ENCODE results near the gene FKBP4. TPM values are rescaled to one million over a fixed set of nuclear protein-coding genes. Genes with fewer than 3 reads are reported as not detected.

Gene FKBP4
- total RNA-seq, 4 donors from 2014 or later = 28.7 to 53.3 (median 36.7) TPM

DNA sequence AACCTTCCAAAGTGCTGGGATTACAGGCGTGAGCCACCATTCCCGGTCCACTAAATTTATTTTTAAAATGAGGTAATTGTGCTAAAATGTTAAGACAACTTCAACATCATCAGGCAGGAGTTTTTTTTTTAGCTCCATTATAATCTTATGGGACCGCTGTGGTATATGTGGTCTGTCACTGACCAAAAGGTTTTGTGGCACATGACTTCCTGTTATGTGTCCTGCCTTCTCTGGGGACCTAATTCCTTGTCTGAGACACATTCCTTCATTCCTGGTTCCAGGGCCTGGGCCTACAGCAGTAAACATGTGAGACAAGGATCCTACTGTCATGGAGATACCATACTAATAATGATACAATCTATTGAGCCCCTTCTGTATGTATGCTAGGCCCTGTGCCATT lies 57.2 kb downstream of the FKBP4 start:
- Histone ChIP-seq H3K27ac (replicated peaks in 1 of 4) (no peak overlapping the region), H3K36me3 (peaks cover 0 to 8% (median 0%) of the 10 kb centered on the region in 4 donors), H3K4me3 (no peak overlapping the region), H3K4me1 (peaks cover 0 to 9% (median 4%) of the 10 kb centered on the region in 4 donors), H3K9me3 (no peaks in the 10 kb centered on the region), H3K27me3 (no peaks in the 10 kb centered on the region)
- DNase-seq (ENCODE audit: extremely low spot score) = no peak
- intact Hi-C loops (cut with DNase I) = loop anchor here (5.0 to 10.0 kb wide), 2 partner anchors 93 to 190 kb away; no protein-coding TSS in a partner anchor
- no peak for TF ChIP-seq POLR2A (IDR thresholded peaks at IDR 0.05; ENCODE audit: low read depth)
- no peak for TF ChIP-seq EP300 (IDR thresholded peaks at IDR 0.05)
- TF ChIP-seq CTCF (IDR thresholded peaks at IDR 0.05) = no peak
- TF ChIP-seq POLR2AphosphoS5 (IDR thresholded peaks at IDR 0.05) = no peak
- 79% methylated on average over 3 of the region's 3 CpGs for WGBS

DNA sequence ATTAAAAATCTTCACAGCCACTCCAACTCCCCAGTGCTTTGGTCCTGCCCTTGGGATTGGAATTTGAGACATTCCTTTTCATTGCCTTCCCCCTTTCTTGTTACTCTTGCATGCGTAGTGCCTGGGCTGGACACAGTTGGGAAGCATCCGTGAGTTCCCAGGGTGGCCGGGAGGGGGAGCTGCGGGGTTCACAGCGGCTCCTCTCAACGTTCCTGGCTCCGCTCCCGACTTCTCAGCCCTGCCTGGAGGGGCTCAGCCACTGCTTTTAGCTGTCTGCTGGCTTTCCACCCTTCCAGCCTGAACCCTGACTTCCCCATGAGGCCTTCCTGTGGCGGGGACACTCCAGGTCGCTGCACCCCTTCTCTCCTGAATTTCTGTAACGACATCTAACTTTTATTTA lies 58.9 kb downstream of the FKBP4 start:
- Histone ChIP-seq H3K27me3 (no peaks in the 10 kb centered on the region), H3K27ac (replicated peaks in 1 of 4) (no peak overlapping the region), H3K36me3 (peaks cover 0 to 11% (median 9%) of the 10 kb centered on the region in 4 donors), H3K4me3 (peak overlapping the region in 1 of 4 donors; percentile 20), H3K9me3 (no peaks in the 10 kb centered on the region), H3K4me1 (peaks cover 0 to 9% (median 4%) of the 10 kb centered on the region in 4 donors)
- peak; percentile 94 for DNase-seq (ENCODE audit: extremely low spot score)
- intact Hi-C loops (cut with DNase I) = loop anchor here (5.0 to 10.0 kb wide), 2 partner anchors 91 to 189 kb away; no protein-coding TSS in a partner anchor
- 13% methylated on average over 11 of the region's 11 CpGs for WGBS
- TF ChIP-seq CTCF (IDR thresholded peaks at IDR 0.05) (peak; percentile 71 to 91 (median 76)), POLR2A (IDR thresholded peaks at IDR 0.05; ENCODE audit: low read depth) (no peak), POLR2AphosphoS5 (IDR thresholded peaks at IDR 0.05) (no peak), EP300 (IDR thresholded peaks at IDR 0.05) (no peak)

Other genes with a start within 250 kb of the FKBP4 start
- 10 to 100 TPM; 13.6 to 26.2 (median 21.8) TPM for gene ITFG2, start 17.7 kb downstream of the FKBP4 start, total RNA-seq
- gene NRIP2, start 40.1 kb downstream of the FKBP4 start, total RNA-seq = 1 to 10 TPM in 3 of 4 donors, under 1 TPM in 1; 0.83 to 9.7 (median 2.9) TPM
- gene TEX52, start 62.1 kb downstream of the FKBP4 start, total RNA-seq = not detected
- gene FOXM1, start 82.2 kb downstream of the FKBP4 start, total RNA-seq = 1 to 10 TPM in 1 of 4 donors, under 1 TPM in 2, not detected in 1; under 0.01 to 1.4 (median 0.17) TPM
- gene RHNO1, start 82.3 kb downstream of the FKBP4 start, total RNA-seq = 1 to 10 TPM; 7.1 to 9.7 (median 8.9) TPM
- gene TULP3, start 95.9 kb downstream of the FKBP4 start, total RNA-seq = 10 to 100 TPM; 19.1 to 35.7 (median 27.4) TPM
- 10 to 100 TPM in 3 of 4 donors, 1 to 10 TPM in 1; 7.5 to 42.7 (median 28.0) TPM for gene TEAD4, start 164.4 kb downstream of the FKBP4 start, total RNA-seq